ENCODE data around the gene ARID3C.

Gene ARID3C

GRCh38 chr9:34575862-34576596 is 52.8 kb downstream of the ARID3C start:
- no peak overlapping the region for H3K4me3 ChIP-seq (IDR thresholded peaks at IDR 0.05; ENCODE audit: insufficient read depth, low read depth, low read length)
- H3K36me3 ChIP-seq (ENCODE audit: insufficient read depth), result no peaks in the 10 kb centered on the region
- peaks cover 62% of the 10 kb centered on the region for H3K27me3 ChIP-seq (ENCODE audit: insufficient read depth, low read depth)
- no peaks in the 10 kb centered on the region for H3K79me2 ChIP-seq (ENCODE audit: insufficient read depth, low read depth)
- no peak overlapping the region for H3K27ac ChIP-seq
- TF ChIP-seq, protein P1, sequence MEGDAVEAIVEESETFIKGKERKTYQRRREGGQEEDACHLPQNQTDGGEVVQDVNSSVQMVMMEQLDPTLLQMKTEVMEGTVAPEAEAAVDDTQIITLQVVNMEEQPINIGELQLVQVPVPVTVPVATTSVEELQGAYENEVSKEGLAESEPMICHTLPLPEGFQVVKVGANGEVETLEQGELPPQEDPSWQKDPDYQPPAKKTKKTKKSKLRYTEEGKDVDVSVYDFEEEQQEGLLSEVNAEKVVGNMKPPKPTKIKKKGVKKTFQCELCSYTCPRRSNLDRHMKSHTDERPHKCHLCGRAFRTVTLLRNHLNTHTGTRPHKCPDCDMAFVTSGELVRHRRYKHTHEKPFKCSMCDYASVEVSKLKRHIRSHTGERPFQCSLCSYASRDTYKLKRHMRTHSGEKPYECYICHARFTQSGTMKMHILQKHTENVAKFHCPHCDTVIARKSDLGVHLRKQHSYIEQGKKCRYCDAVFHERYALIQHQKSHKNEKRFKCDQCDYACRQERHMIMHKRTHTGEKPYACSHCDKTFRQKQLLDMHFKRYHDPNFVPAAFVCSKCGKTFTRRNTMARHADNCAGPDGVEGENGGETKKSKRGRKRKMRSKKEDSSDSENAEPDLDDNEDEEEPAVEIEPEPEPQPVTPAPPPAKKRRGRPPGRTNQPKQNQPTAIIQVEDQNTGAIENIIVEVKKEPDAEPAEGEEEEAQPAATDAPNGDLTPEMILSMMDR (conservative IDR thresholded peaks at IDR 0.05; ENCODE audit: low read depth, low read length), result no peak
- H3K4me2 ChIP-seq, result no peak overlapping the region
- no peak overlapping the region for H2AFZ ChIP-seq (ENCODE audit: low read depth)
- no peaks in the 10 kb centered on the region for H3K4me1 ChIP-seq (ENCODE audit: low read depth, poor library complexity, severe bottlenecking)
- no peaks in the 10 kb centered on the region for H4K20me1 ChIP-seq (ENCODE audit: insufficient read depth)
- no peak overlapping the region for H3K9ac ChIP-seq

- Histone ChIP-seq H3K36me3 (ENCODE audit: insufficient read depth) (no peaks in the 10 kb centered on the region), H3K9ac (no peak overlapping the region), H3K79me2 (ENCODE audit: insufficient read depth, low read depth) (no peaks in the 10 kb centered on the region), H4K20me1 (ENCODE audit: insufficient read depth) (no peaks in the 10 kb centered on the region), H3K4me1 (ENCODE audit: low read depth, poor library complexity, severe bottlenecking) (no peaks in the 10 kb centered on the region), H3K4me2 (no peak overlapping the region), H3K4me3 (IDR thresholded peaks at IDR 0.05; ENCODE audit: insufficient read depth, low read depth, low read length) (no peak overlapping the region), H3K27ac (no peak overlapping the region), H2AFZ (ENCODE audit: low read depth) (no peak overlapping the region), H3K27me3 (ENCODE audit: insufficient read depth, low read depth) (peaks cover 62% of the 10 kb centered on the region)
- TF ChIP-seq, protein P1 (conservative IDR thresholded peaks at IDR 0.05; ENCODE audit: low read depth, low read length), result no peak
These were observed 53.6 kb downstream of the ARID3C start for GRCh38 chr9:34575241-34575640.

DNA sequence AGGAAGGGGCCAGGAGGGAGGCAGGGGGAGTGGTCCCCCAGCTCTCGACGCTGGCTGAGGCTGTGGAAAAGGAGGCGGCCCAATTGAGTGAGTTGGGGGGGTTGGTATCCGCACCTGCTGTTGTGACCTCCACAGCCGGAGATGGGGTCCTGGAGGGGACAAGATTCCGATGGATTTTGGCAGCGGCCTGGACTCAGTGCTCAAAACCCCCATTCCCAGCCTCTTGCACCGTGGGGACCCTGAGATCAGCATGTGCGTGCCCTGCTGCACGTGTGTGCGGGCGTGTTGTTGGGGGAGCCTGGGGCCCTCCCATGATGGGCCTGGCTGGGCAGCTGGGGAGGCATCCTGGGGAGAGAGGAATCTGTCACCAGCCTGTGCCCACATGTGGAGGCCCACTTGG is 54.3 kb downstream of the ARID3C start:
- no peaks in the 10 kb centered on the region for H3K36me3 ChIP-seq (ENCODE audit: insufficient read depth)
- H3K27ac ChIP-seq, result no peak overlapping the region
- TF ChIP-seq, protein P1 (conservative IDR thresholded peaks at IDR 0.05; ENCODE audit: low read depth, low read length), result no peak
- H3K27me3 ChIP-seq (ENCODE audit: insufficient read depth, low read depth), result peaks cover 64% of the 10 kb centered on the region
- H2AFZ ChIP-seq (ENCODE audit: low read depth), result no peak overlapping the region
- no peak overlapping the region for H3K4me2 ChIP-seq
- H3K79me2 ChIP-seq (ENCODE audit: insufficient read depth, low read depth), result no peaks in the 10 kb centered on the region
- H3K9ac ChIP-seq, result no peak overlapping the region
- H3K4me3 ChIP-seq (IDR thresholded peaks at IDR 0.05; ENCODE audit: insufficient read depth, low read depth, low read length), result no peak overlapping the region
- no peaks in the 10 kb centered on the region for H3K4me1 ChIP-seq (ENCODE audit: low read depth, poor library complexity, severe bottlenecking)
- no peaks in the 10 kb centered on the region for H4K20me1 ChIP-seq (ENCODE audit: insufficient read depth)

DNA sequence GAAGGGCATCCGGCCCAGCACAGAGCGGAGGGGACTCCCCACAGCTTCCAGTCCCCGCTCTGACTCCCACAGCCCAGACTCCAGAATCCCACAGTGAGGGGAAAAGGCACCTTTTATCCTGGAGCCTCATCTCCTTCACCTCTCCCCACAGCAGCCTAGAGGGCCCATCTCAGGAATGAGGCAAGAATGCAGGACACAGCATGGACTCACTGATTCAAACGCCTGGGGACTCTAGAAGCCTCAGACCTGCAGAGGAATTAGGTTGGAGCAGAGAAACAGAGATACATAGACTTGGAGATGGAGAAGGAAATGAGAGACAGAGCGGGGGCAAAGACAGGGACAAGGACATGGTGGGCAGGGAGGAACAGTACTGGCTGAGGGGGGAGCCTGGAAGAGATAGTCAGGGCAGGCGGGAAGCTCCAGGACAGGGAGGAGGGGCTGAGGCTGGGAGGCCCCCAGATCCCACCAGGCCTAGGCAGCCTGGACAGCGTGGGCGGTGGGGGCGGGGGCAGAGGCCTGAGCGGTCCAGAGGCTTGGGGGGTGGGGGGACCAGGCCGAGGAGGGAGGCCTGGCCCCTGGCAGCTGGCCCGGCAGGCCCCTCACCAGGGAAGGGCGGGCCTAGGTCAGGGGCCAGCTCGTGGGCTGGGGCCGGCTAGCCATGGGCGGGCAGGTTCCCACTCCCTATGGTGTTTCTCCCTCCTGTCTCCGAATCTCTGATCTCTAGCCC is 55.1 kb downstream of the ARID3C start:
- no peaks in the 10 kb centered on the region for H3K4me1 ChIP-seq (ENCODE audit: low read depth, poor library complexity, severe bottlenecking)
- no peak overlapping the region for H3K9ac ChIP-seq
- no peak overlapping the region for H3K27ac ChIP-seq
- H2AFZ ChIP-seq (ENCODE audit: low read depth), result no peak overlapping the region
- no peaks in the 10 kb centered on the region for H3K79me2 ChIP-seq (ENCODE audit: insufficient read depth, low read depth)
- TF ChIP-seq, protein P1 (conservative IDR thresholded peaks at IDR 0.05; ENCODE audit: low read depth, low read length), result no peak
- H4K20me1 ChIP-seq (ENCODE audit: insufficient read depth), result no peaks in the 10 kb centered on the region
- no peaks in the 10 kb centered on the region for H3K36me3 ChIP-seq (ENCODE audit: insufficient read depth)
- peaks cover 61% of the 10 kb centered on the region for H3K27me3 ChIP-seq (ENCODE audit: insufficient read depth, low read depth)
- H3K4me3 ChIP-seq (IDR thresholded peaks at IDR 0.05; ENCODE audit: insufficient read depth, low read depth, low read length), result no peak overlapping the region
- H3K4me2 ChIP-seq, result no peak overlapping the region
